B cell (primary cell): ENCODE results near the gene VASH1. TPM values are rescaled to one million over a fixed set of nuclear protein-coding genes. Genes with fewer than 3 reads are reported as not detected.

Source experiments
- ATAC-seq: fragments of 200-7000 bp; cut with Tn5 transposase; one replicate; pipeline ENCODE4 v1.10.0; 2021; ENCODE audit warnings: low read depth, mild to moderate bottlenecking, moderate number of reproducible peaks, moderate library complexity
- CTCF ChIA-PET: fragments of 350-600 bp; sonication (Branson Sonifier 250); formaldehyde crosslinking; loops from one replicate; lab custom pipeline; 2021; ENCODE audit warnings: antibody characterized with exemption, inconsistent platforms; lab: Charles Lee
- POLR2A ChIA-PET: fragments of 350-600 bp; sonication (Branson Sonifier 250); formaldehyde crosslinking; loops from one replicate; lab custom pipeline; 2021; ENCODE audit warnings: antibody characterized with exemption; lab: Charles Lee
- DNase-seq: peaks from one replicate; pipeline ENCODE4 v3.0.0; 2013
- H2AFZ ChIP-seq: 2 replicates; pipeline ENCODE4 v1.6.1; 2012; ENCODE audit warnings: mild to moderate bottlenecking, low read depth, low read length; ENCODE audit not compliant: insufficient read depth, poor library complexity, severe bottlenecking
- H3K27ac ChIP-seq, 2 donors: 1 replicate in 1 of 2; 2 replicates in 1 of 2; pipeline ENCODE4 v1.5.1; 2012 to 2013; ENCODE audit warnings: low read length in 2 of 2, mild to moderate bottlenecking in 2 of 2, moderate library complexity in 1 of 2
- H3K27me3 ChIP-seq, 4 experiments: fragments of 200-600 bp in 1 of 4; sonication (generic) in 1 of 4; replicated peaks in 1 of 4; 1 replicate in 2 of 4; 2 replicates in 2 of 4; pipeline versions ENCODE4 v1.6.1 to v1.7.0; 2013 to 2016; ENCODE audit warnings: low read length in 3 of 4, mild to moderate bottlenecking in 2 of 4, mixed read lengths in 1 of 4, moderate library complexity in 1 of 4; ENCODE audit not compliant: insufficient read depth in 4 of 4, control insufficient read depth in 3 of 4; ENCODE audit errors: control extremely low read depth in 1 of 4
- H3K36me3 ChIP-seq, 2 experiments: replicated peaks in 1 of 2; 1 replicate in 1 of 2; 2 replicates in 1 of 2; pipeline versions ENCODE4 v1.6.1 to v1.7.1; 2013; ENCODE audit warnings: low read length in 1 of 2; ENCODE audit not compliant: insufficient read depth in 2 of 2, control insufficient read depth in 1 of 2; ENCODE audit errors: control extremely low read depth in 1 of 2, extremely low read depth in 1 of 2
- H3K4me1 ChIP-seq, 2 donors: fragments of 200-600 bp in 1 of 2; sonication (generic) in 1 of 2; 1 replicate in 1 of 2; 2 replicates in 1 of 2; pipeline versions ENCODE4 v1.5.1 to v1.6.1; 2013 to 2017; ENCODE audit warnings: low read length in 2 of 2; ENCODE audit not compliant: control insufficient read depth in 2 of 2, insufficient read depth in 2 of 2
- H3K4me2 ChIP-seq: replicated peaks from 2 replicates; pipeline ENCODE3; 2012; ENCODE audit warnings: mild to moderate bottlenecking, low read depth, low read length; ENCODE audit not compliant: poor library complexity, severe bottlenecking
- H3K4me3 ChIP-seq, 5 experiments: fragments of 200-600 bp in 1 of 5; sonication (generic) in 1 of 5; 1 replicate in 3 of 5; 2 replicates in 2 of 5; pipeline versions ENCODE4 v1.5.1 to v1.7.0; 2011 to 2016; ENCODE audit warnings: low read length in 4 of 5, mild to moderate bottlenecking in 4 of 5, low read depth in 2 of 5, control low read depth in 1 of 5, moderate library complexity in 1 of 5; ENCODE audit not compliant: insufficient read depth in 1 of 5; ENCODE audit errors: control extremely low read depth in 1 of 5, extremely low read depth in 1 of 5
- H3K79me2 ChIP-seq: fragments of 200-600 bp; sonication (generic); one replicate; pipeline ENCODE4 v1.6.0; 2016; ENCODE audit warnings: low read length; ENCODE audit not compliant: control insufficient read depth, insufficient read depth
- H3K9ac ChIP-seq: fragments of 200-600 bp; sonication (generic); 2 replicates; pipeline ENCODE4 v1.6.1; 2017; ENCODE audit warnings: mild to moderate bottlenecking, low read length, moderate library complexity
- H3K9me3 ChIP-seq, 3 donors: one replicate each; pipeline versions ENCODE4 v1.6.1 to v1.7.1; 2013; ENCODE audit warnings: low read length in 2 of 3; ENCODE audit not compliant: control insufficient read depth in 2 of 3, insufficient read depth in 1 of 3; ENCODE audit errors: control extremely low read depth in 1 of 3
- H4K20me1 ChIP-seq: 2 replicates; pipeline ENCODE4 v1.6.0; 2012; ENCODE audit warnings: mild to moderate bottlenecking, low read length; ENCODE audit not compliant: insufficient read depth, control insufficient read depth, poor library complexity, severe bottlenecking
- H3K27ac Mint-ChIP-seq: one replicate; pipeline ENCODE4 v1.8.0; 2021; ENCODE audit warnings: mixed read lengths
- H3K27me3 Mint-ChIP-seq: one replicate; pipeline ENCODE4 v1.8.0; 2021; ENCODE audit warnings: mixed read lengths
- H3K4me1 Mint-ChIP-seq: one replicate; pipeline ENCODE4 v1.8.0; 2021; ENCODE audit warnings: mixed read lengths
- H3K4me3 Mint-ChIP-seq: one replicate; pipeline ENCODE4 v1.8.0; 2021; ENCODE audit warnings: mixed read lengths
- H3K9me3 Mint-ChIP-seq: one replicate; pipeline ENCODE4 v1.8.0; 2022; ENCODE audit warnings: mixed read lengths; ENCODE audit not compliant: insufficient read depth
- EZH2 ChIP-seq: IDR thresholded peaks from 2 replicates; pipeline ENCODE4 v1.6.1; 2012; ENCODE audit warnings: borderline replicate concordance, low read depth, mild to moderate bottlenecking, moderate library complexity, low read length; ENCODE audit not compliant: insufficient read depth, poor library complexity, severe bottlenecking
- WGBS: methylation state at CpG from one replicate; pipeline ENCODE4 v1.1.5; 2013; ENCODE audit warnings: missing lambda C conversion rate; ENCODE audit not compliant: insufficient coverage; 5-methylcytosine and 5-hydroxymethylcytosine counted together
- intact Hi-C: fragments of 100-400 bp; cut with micrococcal nuclease; formaldehyde crosslinking; loops from one replicate; pipeline ENCODE4 v1.10.0; 2022
- polyA plus RNA-seq: library from polyadenylated mRNA; depleted of rRNA; stranded (reverse); fragments of >200 nt; gene quantifications from 2 replicates; pipeline ENCODE4 v1.2.3, GENCODE V29; 2012
- total RNA-seq, 2 donors: library from RNA; stranded (reverse); fragments of 120-200 nt in 1 of 2; gene quantifications; 1 replicate in 1 of 2; 2 replicates in 1 of 2; pipeline versions ENCODE4 v1.2.3 to v1.2.4, GENCODE V29; 2013 to 2022
- TF ChIP-seq, protein P1 (sequence below): fragments of 200-600 bp; IDR thresholded peaks from one replicate; pipeline ENCODE4 v1.8.0; 2022; ENCODE audit warnings: antibody characterized with exemption, mild to moderate bottlenecking

The VASH1 gene
- total and polyA plus RNA-seq, 2 donors (not counting 1 experiment from before 2014, with no cell fraction given): 0.60 to 2.7 TPM

DNA sequence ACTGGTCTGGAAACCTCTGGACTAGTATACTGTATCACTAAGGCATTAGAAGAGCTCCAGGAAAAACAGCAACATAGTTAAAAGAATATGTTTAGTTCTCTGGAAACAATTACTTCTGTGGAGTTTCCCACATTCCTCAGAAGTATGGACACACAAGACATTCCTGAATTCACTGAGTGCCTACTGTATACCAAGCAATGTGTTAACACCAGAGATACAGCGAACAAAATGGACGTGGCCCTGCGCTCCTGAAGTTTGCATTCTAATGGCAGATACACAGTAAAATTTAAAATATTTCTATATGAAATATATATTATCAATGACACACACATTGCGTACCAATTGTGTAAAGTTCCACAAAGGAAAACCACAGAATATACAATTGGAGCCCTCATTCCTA is 50.3 kb downstream of the VASH1 start:
- Histone ChIP-seq H3K27ac (no peak overlapping the region), H2AFZ (peak overlapping the region; percentile 96), H3K9ac (peak overlapping the region; percentile 81), H4K20me1 (peaks cover 10% of the 10 kb centered on the region), H3K4me1 (peaks cover 20 to 25% of the 10 kb centered on the region in 2 donors), H3K36me3 (peaks cover 2 to 23% of the 10 kb centered on the region in 2 experiments), H3K9me3 (no peaks in the 10 kb centered on the region), H3K4me2 (peak overlapping the region; percentile 87), H3K79me2 (peaks cover 27% of the 10 kb centered on the region), H3K27me3 (no peaks in the 10 kb centered on the region), H3K4me3 (peak overlapping the region in 3 of 5 experiments; percentile 31 to 76 (median 72))
- DNase-seq (no peak), ATAC-seq (no peak)
- POLR2A ChIA-PET: interaction anchor here (0.6 to 1.6 kb wide), 3 partner anchors 24 to 1800 kb away, joined by 3 read pairs; no protein-coding TSS in a partner anchor
- WGBS: 20% methylated on average over 1 of the region's 4 CpGs
- TF ChIP-seq EZH2: no peak
- TF ChIP-seq, protein P1, sequence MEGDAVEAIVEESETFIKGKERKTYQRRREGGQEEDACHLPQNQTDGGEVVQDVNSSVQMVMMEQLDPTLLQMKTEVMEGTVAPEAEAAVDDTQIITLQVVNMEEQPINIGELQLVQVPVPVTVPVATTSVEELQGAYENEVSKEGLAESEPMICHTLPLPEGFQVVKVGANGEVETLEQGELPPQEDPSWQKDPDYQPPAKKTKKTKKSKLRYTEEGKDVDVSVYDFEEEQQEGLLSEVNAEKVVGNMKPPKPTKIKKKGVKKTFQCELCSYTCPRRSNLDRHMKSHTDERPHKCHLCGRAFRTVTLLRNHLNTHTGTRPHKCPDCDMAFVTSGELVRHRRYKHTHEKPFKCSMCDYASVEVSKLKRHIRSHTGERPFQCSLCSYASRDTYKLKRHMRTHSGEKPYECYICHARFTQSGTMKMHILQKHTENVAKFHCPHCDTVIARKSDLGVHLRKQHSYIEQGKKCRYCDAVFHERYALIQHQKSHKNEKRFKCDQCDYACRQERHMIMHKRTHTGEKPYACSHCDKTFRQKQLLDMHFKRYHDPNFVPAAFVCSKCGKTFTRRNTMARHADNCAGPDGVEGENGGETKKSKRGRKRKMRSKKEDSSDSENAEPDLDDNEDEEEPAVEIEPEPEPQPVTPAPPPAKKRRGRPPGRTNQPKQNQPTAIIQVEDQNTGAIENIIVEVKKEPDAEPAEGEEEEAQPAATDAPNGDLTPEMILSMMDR: no peak
- CTCF ChIA-PET: interaction anchor here (0.8 to 3.4 kb wide), 5 partner anchors 27 to 761 kb away, joined by 3 to 26 read pairs (median 6); no protein-coding TSS in a partner anchor
- Mint-ChIP-seq H3K27me3 (no peaks in the 10 kb centered on the region), H3K4me3 (peak overlapping the region; percentile 90), H3K4me1 (peaks cover 28% of the 10 kb centered on the region), H3K27ac (no peak overlapping the region), H3K9me3 (no peaks in the 10 kb centered on the region)
- intact Hi-C loops: loop anchor here (5.0 to 10.0 kb wide), 3 partner anchors 49 to 803 kb away; partner anchors contain the start of genes SPTLC2 and VASH1

DNA sequence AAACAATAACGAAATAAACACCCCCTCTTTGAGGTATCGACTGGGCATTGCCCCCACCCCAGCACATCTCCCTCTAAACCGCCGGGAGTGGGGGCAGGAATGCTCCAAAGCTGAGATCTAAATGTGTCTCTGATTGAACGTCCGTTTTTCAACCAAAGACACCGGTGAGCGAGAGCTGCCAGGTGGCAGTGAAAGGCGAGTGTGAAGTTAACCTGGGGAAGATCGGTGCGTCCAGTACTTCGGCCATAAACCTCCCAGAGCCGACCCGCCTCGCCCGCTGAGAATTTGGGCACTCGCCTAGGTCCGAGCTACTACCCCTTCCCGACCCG is 50.8 kb downstream of the VASH1 start:
- Histone ChIP-seq H3K9ac (peak overlapping the region; percentile 81), H3K27me3 (peaks cover 0 to 1% (median 0%) of the 10 kb centered on the region in 4 experiments), H3K27ac (peak overlapping the region; percentile 11 to 84), H2AFZ (peak overlapping the region; percentile 96), H3K4me3 (peak overlapping the region; percentile 31 to 79 (median 72)), H3K9me3 (no peaks in the 10 kb centered on the region), H3K4me1 (peaks cover 20 to 25% of the 10 kb centered on the region in 2 donors), H3K79me2 (peaks cover 27% of the 10 kb centered on the region), H3K36me3 (peaks cover 0 to 18% of the 10 kb centered on the region in 2 experiments), H4K20me1 (peaks cover 10% of the 10 kb centered on the region), H3K4me2 (peak overlapping the region; percentile 87)
- H3K4me3 Mint-ChIP-seq: peak overlapping the region; percentile 90
- no peaks in the 10 kb centered on the region for H3K9me3 Mint-ChIP-seq
- peak overlapping the region; percentile 87 for H3K27ac Mint-ChIP-seq
- WGBS: under 1% methylated on average over 16 of the region's 20 CpGs
- H3K27me3 Mint-ChIP-seq: no peaks in the 10 kb centered on the region
- no peak for DNase-seq
- POLR2A ChIA-PET: interaction anchor here (0.6 to 1.6 kb wide), 3 partner anchors 8 to 43 kb away, joined by 3 read pairs; no protein-coding TSS in a partner anchor
- H3K4me1 Mint-ChIP-seq: peaks cover 28% of the 10 kb centered on the region
- no peak for TF ChIP-seq EZH2
- TF ChIP-seq, protein P1: no peak
- CTCF ChIA-PET: interaction anchor here (1.0 to 3.4 kb wide), 5 partner anchors 27 to 761 kb away, joined by 3 to 26 read pairs (median 4); no protein-coding TSS in a partner anchor
- ATAC-seq: peak; percentile 1
- intact Hi-C loops: loop anchor here (1.0 to 10.0 kb wide), 5 partner anchors 50 to 803 kb away; partner anchors contain the start of genes CIPC, SPTLC2 and VASH1
